H9 (cell line): ENCODE measurements around the gene CAMTA1. TPM values are rescaled to one million over a fixed set of nuclear protein-coding genes. Genes with fewer than 3 reads are reported as not detected.
A peak's percentile ranks its signal among the peaks of the same experiment; 100 is the strongest.

Experiments used
- DNase-seq: peaks from one replicate; pipeline ENCODE4 v3.0.0-alpha.2; 2017
- H2AFZ ChIP-seq: one replicate; pipeline ENCODE4 v1.6.1; 2013; ENCODE audit warnings: mild to moderate bottlenecking, low read length, control low read depth, moderate library complexity
- H2AK5ac ChIP-seq: 2 replicates; pipeline ENCODE4 v1.6.1; 2013; ENCODE audit warnings: low read length, control low read depth, mixed read lengths; ENCODE audit not compliant: insufficient read length
- H2BK120ac ChIP-seq: one replicate; pipeline ENCODE4 v1.6.1; 2013; ENCODE audit warnings: low read depth, mild to moderate bottlenecking, low read length, control low read depth, inconsistent platforms; ENCODE audit not compliant: poor library complexity, severe bottlenecking
- H2BK12ac ChIP-seq: 2 replicates; pipeline ENCODE4 v1.6.1; 2013; ENCODE audit warnings: low read length, control low read depth, mixed read lengths, low read depth; ENCODE audit not compliant: insufficient read length
- H2BK15ac ChIP-seq: 2 replicates; pipeline ENCODE4 v1.6.1; 2013; ENCODE audit warnings: low read depth, low read length, control low read depth
- H2BK20ac ChIP-seq: one replicate; pipeline ENCODE4 v1.6.1; 2013; ENCODE audit warnings: low read depth, mild to moderate bottlenecking, low read length, control low read depth, inconsistent platforms; ENCODE audit not compliant: poor library complexity, severe bottlenecking
- H2BK5ac ChIP-seq: 2 replicates; pipeline ENCODE4 v1.6.1; 2013; ENCODE audit warnings: low read length, control low read depth, mixed read lengths; ENCODE audit not compliant: insufficient read length
- H3K14ac ChIP-seq: 2 replicates; pipeline ENCODE4 v1.6.1; 2013; ENCODE audit warnings: low read length, control low read depth; ENCODE audit not compliant: insufficient read depth
- H3K18ac ChIP-seq: 2 replicates; pipeline ENCODE4 v1.6.1; 2013; ENCODE audit warnings: low read depth, mild to moderate bottlenecking, mixed read lengths, low read length, control low read depth; ENCODE audit not compliant: insufficient read length
- H3K23ac ChIP-seq: 2 replicates; pipeline ENCODE4 v1.6.1; 2013; ENCODE audit warnings: low read length, control low read depth, mixed read lengths, low read depth; ENCODE audit not compliant: insufficient read length
- H3K23me2 ChIP-seq: 2 replicates; pipeline ENCODE4 v1.6.1; 2013; ENCODE audit warnings: low read depth, mild to moderate bottlenecking, mixed read lengths, low read length, control low read depth; ENCODE audit not compliant: insufficient read length, poor library complexity, severe bottlenecking
- H3K27ac ChIP-seq: 2 replicates; pipeline ENCODE4 v1.5.1; 2013; ENCODE audit warnings: low read length, control low read depth, mixed read lengths, low read depth; ENCODE audit not compliant: insufficient read length
- H3K27me3 ChIP-seq: 2 replicates; pipeline ENCODE4 v1.6.1; 2013; ENCODE audit warnings: low read length, control low read depth, inconsistent platforms; ENCODE audit not compliant: insufficient read depth
- H3K4ac ChIP-seq: 2 replicates; pipeline ENCODE4 v1.6.1; 2013; ENCODE audit warnings: low read depth, mild to moderate bottlenecking, control low read depth, inconsistent platforms, low read length, moderate library complexity
- H3K4me1 ChIP-seq: 2 replicates; pipeline ENCODE4 v1.6.1; 2013; ENCODE audit warnings: low read length, control low read depth, inconsistent platforms; ENCODE audit not compliant: insufficient read depth
- H3K4me2 ChIP-seq: 2 replicates; pipeline ENCODE4 v1.6.1; 2013; ENCODE audit warnings: low read length, control low read depth, mixed read lengths; ENCODE audit not compliant: insufficient read length, insufficient read depth
- H3K56ac ChIP-seq: 2 replicates; pipeline ENCODE4 v1.6.1; 2013; ENCODE audit warnings: low read depth, mild to moderate bottlenecking, mixed read lengths, low read length, control low read depth; ENCODE audit not compliant: insufficient read length
- H3K79me1 ChIP-seq: 2 replicates; pipeline ENCODE4 v1.6.1; 2013; ENCODE audit warnings: low read depth, mild to moderate bottlenecking, moderate library complexity, low read length, control low read depth, inconsistent platforms; ENCODE audit not compliant: insufficient read depth, poor library complexity, severe bottlenecking
- H3K79me2 ChIP-seq: 2 replicates; pipeline ENCODE4 v1.6.1; 2013; ENCODE audit warnings: low read length, control low read depth, inconsistent platforms; ENCODE audit not compliant: insufficient read depth
- H3K9ac ChIP-seq: 2 replicates; pipeline ENCODE4 v1.6.1; 2013; ENCODE audit warnings: low read length, control low read depth, mixed read lengths; ENCODE audit not compliant: insufficient read length; ENCODE audit errors: extremely low read depth
- H3K9me3 ChIP-seq: one replicate; pipeline ENCODE4 v1.6.1; 2013; ENCODE audit warnings: low read depth, low read length, inconsistent platforms; ENCODE audit not compliant: control insufficient read depth
- H3T11ph ChIP-seq: one replicate; pipeline ENCODE4 v1.6.1; 2013; ENCODE audit warnings: mild to moderate bottlenecking, low read length, control low read depth, inconsistent platforms
- H4K20me1 ChIP-seq: one replicate; pipeline ENCODE4 v1.6.1; 2013; ENCODE audit not compliant: control insufficient read depth, insufficient read length, insufficient read depth
- H4K5ac ChIP-seq: 2 replicates; pipeline ENCODE4 v1.6.1; 2013; ENCODE audit warnings: low read depth, mild to moderate bottlenecking, mixed read lengths, low read length, control low read depth; ENCODE audit not compliant: insufficient read length
- H4K8ac ChIP-seq: replicated peaks from 2 replicates; pipeline ENCODE4 v1.6.1; 2013; ENCODE audit warnings: low read length, control low read depth, mixed read lengths, low read depth; ENCODE audit not compliant: insufficient read length
- H4K91ac ChIP-seq: 2 replicates; pipeline ENCODE4 v1.6.1; 2013; ENCODE audit warnings: low read depth, mild to moderate bottlenecking, moderate library complexity, mixed read lengths, low read length, control low read depth; ENCODE audit not compliant: insufficient read length
- H3K27ac Mint-ChIP-seq, 3 experiments: 2 replicates in 2 of 3; 3 replicates in 1 of 3; pipeline ENCODE4 v1.8.0; 2020 to 2021; ENCODE audit warnings: mixed read lengths in 3 of 3, mild to moderate bottlenecking in 1 of 3, moderate library complexity in 1 of 3
- H3K27me3 Mint-ChIP-seq: 2 replicates; pipeline ENCODE4 v1.8.0; 2021; ENCODE audit warnings: low read depth, mild to moderate bottlenecking, moderate library complexity, mixed read lengths
- H3K36me3 Mint-ChIP-seq, 3 experiments: 2 replicates in 2 of 3; 3 replicates in 1 of 3; pipeline ENCODE4 v1.8.0; 2020 to 2021; ENCODE audit warnings: low read depth in 3 of 3, mixed read lengths in 3 of 3; ENCODE audit not compliant: insufficient read depth in 1 of 3
- H3K4me1 Mint-ChIP-seq, 2 experiments: 2 replicates each; pipeline ENCODE4 v1.8.0; 2020; ENCODE audit warnings: mixed read lengths in 2 of 2
- H3K4me3 Mint-ChIP-seq, 2 experiments: 2 replicates in 1 of 2; 3 replicates in 1 of 2; pipeline ENCODE4 v1.8.0; 2020 to 2021; ENCODE audit warnings: mild to moderate bottlenecking in 2 of 2, mixed read lengths in 2 of 2, moderate library complexity in 1 of 2
- H3K9me3 Mint-ChIP-seq, 2 experiments: 2 replicates in 1 of 2; 3 replicates in 1 of 2; pipeline ENCODE4 v1.8.0; 2020; ENCODE audit warnings: mild to moderate bottlenecking in 2 of 2, mixed read lengths in 2 of 2, moderate library complexity in 1 of 2
- WGBS: extraction: QIAGEN DNeasy Blood & Tissue Kit; methylation state at CpG from one replicate; pipeline ENCODE4 v1.1.7; 2013; ENCODE audit warnings: missing lambda C conversion rate, low lambda C conversion rate, mixed read lengths; ENCODE audit not compliant: insufficient read length; ENCODE audit errors: extremely low coverage; 5-methylcytosine and 5-hydroxymethylcytosine counted together
- total RNA-seq: library from RNA; stranded (reverse); gene quantifications from 2 replicates; pipeline ENCODE4 v1.2.1, GENCODE V29; 2021
- TF ChIP-seq, protein P1 (sequence below): fragments of 200-600 bp; sonication (generic); conservative IDR thresholded peaks from 3 replicates; pipeline ENCODE4 v1.8.0; 2021; ENCODE audit warnings: antibody characterized with exemption, mild to moderate bottlenecking

Gene CAMTA1
- total RNA-seq, 1 experiment from 2014 or later, result 115 TPM

DNA sequence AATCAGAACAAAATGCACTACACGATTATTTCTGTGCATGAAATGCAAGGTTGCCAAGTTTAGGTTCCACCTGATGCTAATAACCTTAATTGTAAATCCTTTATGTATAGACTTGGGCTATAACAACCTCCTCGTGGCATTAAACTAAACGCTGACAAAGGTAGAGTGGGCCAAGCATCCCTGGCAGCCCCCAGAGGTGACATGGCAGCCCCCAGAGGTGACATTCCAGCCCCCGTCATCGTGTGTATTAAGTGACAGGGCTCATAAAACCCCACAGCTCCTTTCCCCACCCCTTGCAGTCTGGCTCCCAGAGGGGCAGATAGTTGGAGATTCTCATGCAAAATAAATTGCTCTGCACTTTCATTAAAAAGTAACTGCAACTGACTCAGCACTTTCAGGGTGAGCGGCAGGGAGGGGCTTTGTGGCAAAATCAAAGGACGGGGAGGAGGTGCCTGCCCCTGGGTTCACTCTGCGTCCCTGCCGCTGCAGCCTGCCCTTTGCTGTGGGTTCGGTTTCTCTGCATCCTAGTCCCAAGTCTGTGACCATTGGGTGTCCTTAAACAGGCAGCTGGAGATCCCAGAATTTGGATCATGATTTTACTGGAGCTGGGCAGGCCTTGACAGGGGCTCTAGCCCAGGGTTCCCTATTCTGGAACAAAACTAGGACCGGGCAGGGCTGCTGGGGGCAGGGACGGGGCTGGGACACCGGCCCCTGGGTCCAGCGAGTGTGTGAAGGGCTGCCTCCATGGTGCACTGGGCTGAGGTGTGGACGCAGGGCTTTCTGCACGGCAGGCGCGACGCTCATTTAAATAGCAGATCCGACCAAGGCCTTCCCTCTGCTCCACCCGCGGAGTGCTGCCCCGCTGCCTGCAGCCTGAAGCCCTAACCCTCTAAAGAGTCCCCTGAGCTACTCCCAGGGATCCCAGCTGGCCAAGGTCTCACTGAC lies 751.0 kb downstream of the CAMTA1 start:
- Mint-ChIP-seq H3K4me1 (peaks cover 53 to 70% of the 10 kb centered on the region in 2 experiments), H3K36me3 (no peaks in the 10 kb centered on the region), H3K27ac (peak overlapping the region in 1 of 3 experiments; percentile 77; a peak in 3 of 7 replicates), H3K9me3 (no peaks in the 10 kb centered on the region; a peak in 1 of 5 replicates), H3K27me3 (peaks cover 6% of the 10 kb centered on the region), H3K4me3 (peak overlapping the region; percentile 19 to 56; a peak in 4 of 5 replicates)
- Histone ChIP-seq H4K8ac (no peak overlapping the region), H3K14ac (peak overlapping the region; percentile 77), H3K79me1 (no peaks in the 10 kb centered on the region), H2BK20ac (no peak overlapping the region), H4K20me1 (no peaks in the 10 kb centered on the region), H2BK15ac (no peak overlapping the region), H2AFZ (no peak overlapping the region), H3K27me3 (no peaks in the 10 kb centered on the region), H3K23ac (no peak overlapping the region), H3K4ac (no peak overlapping the region), H3K79me2 (no peaks in the 10 kb centered on the region), H3K18ac (peak overlapping the region; percentile 66), H3K9ac (no peak overlapping the region), H2BK5ac (no peak overlapping the region), H4K5ac (no peak overlapping the region), H3T11ph (no peak overlapping the region), H3K56ac (no peak overlapping the region), H2BK120ac (no peak overlapping the region), H3K23me2 (no peaks in the 10 kb centered on the region), H3K9me3 (no peaks in the 10 kb centered on the region), H3K4me1 (peaks cover 13% of the 10 kb centered on the region; the same call in 1 of the 2 replicates), H3K27ac (no peak overlapping the region), H2AK5ac (no peak overlapping the region), H3K4me2 (peak overlapping the region; percentile 46), H2BK12ac (no peak overlapping the region), H4K91ac (no peak overlapping the region)
- peak; percentile 80 for DNase-seq
- WGBS, result no CpG with 5 or more reads among the region's 23 CpGs
- TF ChIP-seq, protein P1, sequence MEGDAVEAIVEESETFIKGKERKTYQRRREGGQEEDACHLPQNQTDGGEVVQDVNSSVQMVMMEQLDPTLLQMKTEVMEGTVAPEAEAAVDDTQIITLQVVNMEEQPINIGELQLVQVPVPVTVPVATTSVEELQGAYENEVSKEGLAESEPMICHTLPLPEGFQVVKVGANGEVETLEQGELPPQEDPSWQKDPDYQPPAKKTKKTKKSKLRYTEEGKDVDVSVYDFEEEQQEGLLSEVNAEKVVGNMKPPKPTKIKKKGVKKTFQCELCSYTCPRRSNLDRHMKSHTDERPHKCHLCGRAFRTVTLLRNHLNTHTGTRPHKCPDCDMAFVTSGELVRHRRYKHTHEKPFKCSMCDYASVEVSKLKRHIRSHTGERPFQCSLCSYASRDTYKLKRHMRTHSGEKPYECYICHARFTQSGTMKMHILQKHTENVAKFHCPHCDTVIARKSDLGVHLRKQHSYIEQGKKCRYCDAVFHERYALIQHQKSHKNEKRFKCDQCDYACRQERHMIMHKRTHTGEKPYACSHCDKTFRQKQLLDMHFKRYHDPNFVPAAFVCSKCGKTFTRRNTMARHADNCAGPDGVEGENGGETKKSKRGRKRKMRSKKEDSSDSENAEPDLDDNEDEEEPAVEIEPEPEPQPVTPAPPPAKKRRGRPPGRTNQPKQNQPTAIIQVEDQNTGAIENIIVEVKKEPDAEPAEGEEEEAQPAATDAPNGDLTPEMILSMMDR, result no peak
